Measurements from ENCODE around the gene SERPINB12. TPM values are rescaled to one million over a fixed set of nuclear protein-coding genes. Genes with fewer than 3 reads are reported as not detected.
A peak's percentile ranks its signal among the peaks of the same experiment; 100 is the strongest.

The SERPINB12 gene
- total and polyA plus RNA-seq, 2 donors from 2014 or later, result not detected

GRCh38 chr18:63534615-63535014 is 7.6 kb upstream of the SERPINB12 start:
- Histone ChIP-seq H3K4me3 (ENCODE audit: low read length in 3 of 3) (no peak overlapping the region), H3K9ac (ENCODE audit: low read length in 3 of 3) (no peak overlapping the region), H3K27me3 (ENCODE audit: control insufficient read depth, insufficient read depth, low read length) (no peaks in the 10 kb centered on the region), H3K27ac (ENCODE audit: low read depth in 2 of 2, low read length in 2 of 2) (no peak overlapping the region), H3K9me3 (ENCODE audit: control insufficient read depth in 2 of 3, insufficient read depth in 1 of 3, low read length in 3 of 3) (no peaks in the 10 kb centered on the region), H3K36me3 (ENCODE audit: control insufficient read depth in 2 of 3, insufficient read depth in 3 of 3, low read length in 3 of 3) (no peaks in the 10 kb centered on the region), H3K4me1 (ENCODE audit: control insufficient read depth in 2 of 3, insufficient read depth in 2 of 3, low read depth in 1 of 3, low read length in 3 of 3) (no peaks in the 10 kb centered on the region)
- intact Hi-C loops (cut with DNase I), result no loop called here
- TF ChIP-seq, protein P1, sequence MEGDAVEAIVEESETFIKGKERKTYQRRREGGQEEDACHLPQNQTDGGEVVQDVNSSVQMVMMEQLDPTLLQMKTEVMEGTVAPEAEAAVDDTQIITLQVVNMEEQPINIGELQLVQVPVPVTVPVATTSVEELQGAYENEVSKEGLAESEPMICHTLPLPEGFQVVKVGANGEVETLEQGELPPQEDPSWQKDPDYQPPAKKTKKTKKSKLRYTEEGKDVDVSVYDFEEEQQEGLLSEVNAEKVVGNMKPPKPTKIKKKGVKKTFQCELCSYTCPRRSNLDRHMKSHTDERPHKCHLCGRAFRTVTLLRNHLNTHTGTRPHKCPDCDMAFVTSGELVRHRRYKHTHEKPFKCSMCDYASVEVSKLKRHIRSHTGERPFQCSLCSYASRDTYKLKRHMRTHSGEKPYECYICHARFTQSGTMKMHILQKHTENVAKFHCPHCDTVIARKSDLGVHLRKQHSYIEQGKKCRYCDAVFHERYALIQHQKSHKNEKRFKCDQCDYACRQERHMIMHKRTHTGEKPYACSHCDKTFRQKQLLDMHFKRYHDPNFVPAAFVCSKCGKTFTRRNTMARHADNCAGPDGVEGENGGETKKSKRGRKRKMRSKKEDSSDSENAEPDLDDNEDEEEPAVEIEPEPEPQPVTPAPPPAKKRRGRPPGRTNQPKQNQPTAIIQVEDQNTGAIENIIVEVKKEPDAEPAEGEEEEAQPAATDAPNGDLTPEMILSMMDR (IDR thresholded peaks at IDR 0.05; ENCODE audit: borderline replicate concordance, extremely low read depth, insufficient read depth), result no peak
- FAIRE-seq (no peak), DNase-seq (no peak)

GRCh38 chr18:63539904-63540510 is 2.2 kb upstream of the SERPINB12 start:
- TF ChIP-seq, protein P1 (IDR thresholded peaks at IDR 0.05; ENCODE audit: borderline replicate concordance, extremely low read depth, insufficient read depth), result no peak

DNA sequence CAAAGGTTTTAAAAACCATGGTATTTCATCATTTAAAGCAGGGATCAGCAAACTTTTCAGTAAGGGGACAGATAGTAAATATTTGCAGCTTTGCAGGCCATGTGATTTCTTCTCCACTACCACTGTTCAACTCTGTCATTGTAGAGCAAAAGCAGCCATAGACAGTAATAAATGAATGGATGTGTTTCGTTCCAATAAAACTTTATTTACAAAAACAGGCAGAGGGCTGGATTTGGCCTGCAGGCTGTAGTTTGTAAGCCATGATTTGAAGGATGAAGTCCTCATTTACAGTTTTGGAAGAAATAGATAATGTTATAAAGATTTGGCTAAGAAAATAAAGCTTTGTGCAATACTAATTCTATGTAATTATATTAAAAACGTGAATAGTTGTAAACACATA is 1.8 kb downstream of the SERPINB12 start:
- no peaks in the 10 kb centered on the region for H3K9me3 ChIP-seq (ENCODE audit: control insufficient read depth in 2 of 3, insufficient read depth in 1 of 3, low read length in 3 of 3)
- intact Hi-C loops (cut with DNase I), result no loop called here
- TF ChIP-seq, protein P1 (IDR thresholded peaks at IDR 0.05; ENCODE audit: borderline replicate concordance, extremely low read depth, insufficient read depth), result no peak
- H3K36me3 ChIP-seq (ENCODE audit: control insufficient read depth in 2 of 3, insufficient read depth in 3 of 3, low read length in 3 of 3), result no peaks in the 10 kb centered on the region
- H3K27me3 ChIP-seq (ENCODE audit: control insufficient read depth, insufficient read depth, low read length), result no peaks in the 10 kb centered on the region
- no peak overlapping the region for H3K9ac ChIP-seq (ENCODE audit: low read length in 3 of 3)
- DNase-seq, result no peak
- no peak for FAIRE-seq
- H3K27ac ChIP-seq (ENCODE audit: low read depth in 2 of 2, low read length in 2 of 2), result no peak overlapping the region
- no peak overlapping the region for H3K4me3 ChIP-seq (ENCODE audit: low read length in 3 of 3)
- no peaks in the 10 kb centered on the region for H3K4me1 ChIP-seq (ENCODE audit: control insufficient read depth in 2 of 3, insufficient read depth in 2 of 3, low read depth in 1 of 3, low read length in 3 of 3)

More at GRCh38 chr18:63539904-63540510, 2.2 kb upstream of the SERPINB12 start:
- Histone ChIP-seq H3K4me1 (ENCODE audit: control insufficient read depth in 2 of 3, insufficient read depth in 2 of 3, low read depth in 1 of 3, low read length in 3 of 3) (no peaks in the 10 kb centered on the region), H3K9ac (ENCODE audit: low read length in 3 of 3) (no peak overlapping the region), H3K27me3 (ENCODE audit: control insufficient read depth, insufficient read depth, low read length) (no peaks in the 10 kb centered on the region), H3K36me3 (ENCODE audit: control insufficient read depth in 2 of 3, insufficient read depth in 3 of 3, low read length in 3 of 3) (no peaks in the 10 kb centered on the region), H3K27ac (ENCODE audit: low read depth in 2 of 2, low read length in 2 of 2) (no peak overlapping the region), H3K9me3 (ENCODE audit: control insufficient read depth in 2 of 3, insufficient read depth in 1 of 3, low read length in 3 of 3) (no peaks in the 10 kb centered on the region), H3K4me3 (ENCODE audit: low read length in 3 of 3) (no peak overlapping the region)
- intact Hi-C loops (cut with DNase I), result no loop called here
- no peak for FAIRE-seq
- peak in 2 of 5 donors; percentile 29 to 58 for DNase-seq

- TF ChIP-seq, protein P1 (IDR thresholded peaks at IDR 0.05; ENCODE audit: borderline replicate concordance, extremely low read depth, insufficient read depth), result no peak
- FAIRE-seq, result no peak
Observed at GRCh38 chr18:63545000-63545399, 2.8 kb downstream of the SERPINB12 start.

More at GRCh38 chr18:63545000-63545399, 2.8 kb downstream of the SERPINB12 start:
- Histone ChIP-seq H3K9me3 (ENCODE audit: control insufficient read depth in 2 of 3, insufficient read depth in 1 of 3, low read length in 3 of 3) (no peaks in the 10 kb centered on the region), H3K27me3 (ENCODE audit: control insufficient read depth, insufficient read depth, low read length) (no peaks in the 10 kb centered on the region), H3K4me1 (ENCODE audit: control insufficient read depth in 2 of 3, insufficient read depth in 2 of 3, low read depth in 1 of 3, low read length in 3 of 3) (no peaks in the 10 kb centered on the region), H3K4me3 (ENCODE audit: low read length in 3 of 3) (no peak overlapping the region), H3K36me3 (ENCODE audit: control insufficient read depth in 2 of 3, insufficient read depth in 3 of 3, low read length in 3 of 3) (no peaks in the 10 kb centered on the region), H3K9ac (ENCODE audit: low read length in 3 of 3) (no peak overlapping the region), H3K27ac (ENCODE audit: low read depth in 2 of 2, low read length in 2 of 2) (no peak overlapping the region)
- intact Hi-C loops (cut with DNase I), result no loop called here
- peak in 2 of 5 donors; percentile 3 to 14 for DNase-seq
